Smooth muscle cell (in vitro differentiated cells): ENCODE measurements around the gene PDCD5. TPM values are rescaled to one million over a fixed set of nuclear protein-coding genes. Genes with fewer than 3 reads are reported as not detected.

Source experiments
- DNase-seq: peaks from one replicate; lab custom pipeline; 2025; ENCODE audit not compliant: unreplicated experiment; lab: John Stamatoyannopoulos, UW
- H2AFZ ChIP-seq: fragments of 200-600 bp; sonication (generic); 2 replicates; pipeline ENCODE4 v1.6.0; 2016; ENCODE audit warnings: antibody characterized with exemption, low read depth, mild to moderate bottlenecking
- H3F3A ChIP-seq: fragments of 200-600 bp; sonication (generic); 2 replicates; pipeline ENCODE4 v1.6.0; 2017; ENCODE audit warnings: antibody characterized with exemption, low read depth
- H3K27ac ChIP-seq: fragments of 200-600 bp; sonication (generic); 2 replicates; pipeline ENCODE4 v1.5.1; 2016; ENCODE audit warnings: low read depth, mild to moderate bottlenecking
- H3K27me3 ChIP-seq: fragments of 200-600 bp; sonication (generic); 2 replicates; pipeline ENCODE4 v1.6.1; 2016; ENCODE audit warnings: low read depth, mild to moderate bottlenecking
- H3K36me3 ChIP-seq: fragments of 200-600 bp; sonication (generic); 2 replicates; pipeline ENCODE4 v1.5.1; 2016; ENCODE audit warnings: low read depth
- H3K4me1 ChIP-seq: fragments of 200-600 bp; sonication (generic); 2 replicates; pipeline ENCODE4 v1.5.1; 2016; ENCODE audit warnings: low read depth
- H3K4me2 ChIP-seq: fragments of 200-600 bp; sonication (generic); 2 replicates; pipeline ENCODE4 v1.6.0; 2016; ENCODE audit warnings: mild to moderate bottlenecking
- H3K4me3 ChIP-seq: fragments of 200-600 bp; sonication (generic); 2 replicates; pipeline ENCODE4 v1.5.1; 2016; ENCODE audit warnings: mild to moderate bottlenecking
- H3K79me2 ChIP-seq: fragments of 200-600 bp; sonication (generic); 2 replicates; pipeline ENCODE4 v1.6.0; 2016; ENCODE audit warnings: low read depth, mild to moderate bottlenecking
- H3K9ac ChIP-seq: fragments of 200-600 bp; sonication (generic); 2 replicates; pipeline ENCODE4 v1.6.0; 2016; ENCODE audit warnings: low read depth
- H3K9me3 ChIP-seq: fragments of 200-600 bp; sonication (generic); replicated peaks from 2 replicates; pipeline ENCODE4 v1.5.1; 2016; ENCODE audit warnings: low read depth
- H4K20me1 ChIP-seq: fragments of 200-600 bp; sonication (generic); 2 replicates; pipeline ENCODE4 v1.6.0; 2016; ENCODE audit warnings: low read depth
- WGBS: methylation state at CpG from one replicate; pipeline ENCODE4 v1.1.7; 2016; ENCODE audit warnings: low lambda C conversion rate; 5-methylcytosine and 5-hydroxymethylcytosine counted together
- polyA plus RNA-seq: library from polyadenylated mRNA; unstranded; fragments of >200 nt; fragmentation: Nextera tagmentation; extraction: Ambion mirVana; gene quantifications from 2 replicates; pipeline ENCODE4 v1.2.1, GENCODE V29; 2016
- total RNA-seq: library from RNA; depleted of rRNA; stranded (reverse); fragments of >200 nt; gene quantifications from 2 replicates; pipeline ENCODE4 v1.2.3, GENCODE V29; 2014
- TF ChIP-seq, protein P1 (sequence below): fragments of 200-600 bp; sonication (generic); IDR thresholded peaks from 2 replicates; pipeline ENCODE4 v1.5.1; 2017; ENCODE audit warnings: borderline replicate concordance, mild to moderate bottlenecking, antibody characterized with exemption; ENCODE audit not compliant: insufficient read depth, poor library complexity, severe bottlenecking

PDCD5 gene
- total and polyA plus RNA-seq, 2 experiments from 2014 or later: 131 to 220 TPM

DNA sequence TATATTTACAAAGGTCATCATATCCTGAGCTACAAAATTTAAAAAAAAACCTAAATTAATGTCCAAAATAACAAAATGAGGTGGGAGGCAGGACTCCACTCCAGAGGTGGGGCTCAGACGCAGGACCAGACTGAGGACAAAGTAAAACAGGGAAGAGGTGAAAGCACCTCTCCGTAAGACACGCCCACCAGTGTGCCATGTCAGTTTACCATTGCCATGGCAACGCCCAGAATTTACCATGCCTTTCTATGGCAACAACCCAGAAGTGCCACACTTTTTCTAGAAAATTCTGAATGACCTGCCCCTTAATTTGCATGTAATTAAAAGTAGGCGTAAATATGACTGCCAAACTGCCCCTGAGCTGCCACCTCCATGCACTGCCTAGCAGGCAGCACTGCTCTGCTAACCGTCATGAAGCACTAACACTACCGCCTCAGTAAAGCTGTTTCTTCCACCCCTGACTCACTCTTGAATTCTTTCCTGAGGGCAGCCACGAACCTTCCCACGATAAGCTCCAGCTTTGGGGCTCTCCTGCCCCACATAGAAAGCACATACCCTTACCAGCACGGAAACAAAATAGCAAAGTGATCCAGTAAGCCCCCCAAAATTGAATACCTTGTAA lies 22.3 kb upstream of the PDCD5 start:
- Histone ChIP-seq H3K27me3 (peaks cover 6% of the 10 kb centered on the region), H3K79me2 (no peaks in the 10 kb centered on the region), H3K36me3 (no peaks in the 10 kb centered on the region), H3K9me3 (no peaks in the 10 kb centered on the region), H3K4me2 (no peak overlapping the region), H3K4me1 (no peaks in the 10 kb centered on the region), H3K27ac (no peak overlapping the region), H3F3A (no peaks in the 10 kb centered on the region), H4K20me1 (no peaks in the 10 kb centered on the region), H2AFZ (no peak overlapping the region), H3K4me3 (no peak overlapping the region), H3K9ac (no peak overlapping the region)
- WGBS: 48% methylated on average over 10 of the region's 10 CpGs
- DNase-seq: no peak
- TF ChIP-seq, protein P1, sequence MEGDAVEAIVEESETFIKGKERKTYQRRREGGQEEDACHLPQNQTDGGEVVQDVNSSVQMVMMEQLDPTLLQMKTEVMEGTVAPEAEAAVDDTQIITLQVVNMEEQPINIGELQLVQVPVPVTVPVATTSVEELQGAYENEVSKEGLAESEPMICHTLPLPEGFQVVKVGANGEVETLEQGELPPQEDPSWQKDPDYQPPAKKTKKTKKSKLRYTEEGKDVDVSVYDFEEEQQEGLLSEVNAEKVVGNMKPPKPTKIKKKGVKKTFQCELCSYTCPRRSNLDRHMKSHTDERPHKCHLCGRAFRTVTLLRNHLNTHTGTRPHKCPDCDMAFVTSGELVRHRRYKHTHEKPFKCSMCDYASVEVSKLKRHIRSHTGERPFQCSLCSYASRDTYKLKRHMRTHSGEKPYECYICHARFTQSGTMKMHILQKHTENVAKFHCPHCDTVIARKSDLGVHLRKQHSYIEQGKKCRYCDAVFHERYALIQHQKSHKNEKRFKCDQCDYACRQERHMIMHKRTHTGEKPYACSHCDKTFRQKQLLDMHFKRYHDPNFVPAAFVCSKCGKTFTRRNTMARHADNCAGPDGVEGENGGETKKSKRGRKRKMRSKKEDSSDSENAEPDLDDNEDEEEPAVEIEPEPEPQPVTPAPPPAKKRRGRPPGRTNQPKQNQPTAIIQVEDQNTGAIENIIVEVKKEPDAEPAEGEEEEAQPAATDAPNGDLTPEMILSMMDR: no peak

DNA sequence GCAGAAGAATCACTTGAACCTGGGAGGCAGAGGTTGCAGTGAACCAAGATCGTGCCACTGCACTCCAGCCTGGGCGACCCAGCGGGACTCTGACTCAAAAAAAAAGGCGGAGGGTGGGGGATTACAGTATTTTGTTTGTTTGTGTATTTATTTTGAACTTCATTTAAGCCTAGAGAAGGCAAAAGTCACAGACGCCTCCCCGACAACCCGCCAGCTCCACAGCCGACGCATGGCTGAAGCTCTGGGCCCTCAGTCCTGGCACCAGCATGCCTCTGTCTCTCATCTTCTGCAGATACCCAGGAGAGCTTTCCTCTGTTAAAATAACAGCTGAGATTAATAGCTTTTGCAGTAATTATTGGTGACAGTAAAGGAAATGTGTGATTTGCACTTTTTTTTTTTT lies 17.2 kb upstream of the PDCD5 start:
- 94% methylated on average over 9 of the region's 9 CpGs for WGBS
- no peaks in the 10 kb centered on the region for H3K9me3 ChIP-seq
- no peaks in the 10 kb centered on the region for H3K36me3 ChIP-seq
- no peak for DNase-seq
- no peak overlapping the region for H3K4me3 ChIP-seq
- H3K27ac ChIP-seq: no peak overlapping the region
- H3F3A ChIP-seq: no peaks in the 10 kb centered on the region
- no peaks in the 10 kb centered on the region for H3K4me1 ChIP-seq
- H4K20me1 ChIP-seq: no peaks in the 10 kb centered on the region
- no peak overlapping the region for H2AFZ ChIP-seq
- H3K4me2 ChIP-seq: no peak overlapping the region
- peaks cover 7% of the 10 kb centered on the region for H3K27me3 ChIP-seq
- no peaks in the 10 kb centered on the region for H3K79me2 ChIP-seq
- TF ChIP-seq, protein P1: no peak
- no peak overlapping the region for H3K9ac ChIP-seq

DNA sequence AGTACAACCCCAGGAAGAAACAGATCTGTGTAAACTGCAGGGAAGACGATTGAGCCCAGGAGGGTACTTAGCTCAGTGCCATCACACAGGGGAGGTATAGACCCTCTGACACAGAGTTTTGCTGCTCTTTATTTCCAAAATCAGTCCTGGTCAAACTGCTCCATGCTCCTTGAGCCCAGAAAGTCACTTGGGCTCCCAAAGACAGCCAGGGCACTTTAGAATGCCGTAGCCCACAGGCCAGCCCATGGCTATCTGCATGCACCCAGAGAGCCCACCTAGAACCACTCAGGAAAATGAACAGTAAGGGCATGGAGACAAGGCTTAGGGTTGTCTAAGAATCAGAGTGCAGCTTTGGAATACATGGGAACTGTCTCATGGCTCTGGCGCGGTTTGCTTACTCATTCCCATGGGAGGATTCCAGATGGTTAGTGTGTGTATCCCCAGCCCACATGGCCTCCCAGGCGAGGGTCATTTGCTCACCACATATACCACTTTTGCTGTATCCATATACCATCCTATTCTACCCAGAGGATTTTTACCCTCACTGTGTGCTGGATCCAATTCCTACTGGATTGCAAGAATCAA lies 14.7 kb upstream of the PDCD5 start:
- 61% methylated on average over 5 of the region's 5 CpGs for WGBS

More for the DNA sequence above, 14.7 kb upstream of the PDCD5 start:
- H3K4me2 ChIP-seq: no peak overlapping the region
- H3K9me3 ChIP-seq: no peaks in the 10 kb centered on the region
- TF ChIP-seq, protein P1: no peak
- H3F3A ChIP-seq: no peaks in the 10 kb centered on the region
- H3K4me1 ChIP-seq: no peaks in the 10 kb centered on the region
- no peaks in the 10 kb centered on the region for H3K36me3 ChIP-seq
- H2AFZ ChIP-seq: no peak overlapping the region
- no peak overlapping the region for H3K4me3 ChIP-seq
- H4K20me1 ChIP-seq: no peaks in the 10 kb centered on the region
- no peak overlapping the region for H3K27ac ChIP-seq
- H3K9ac ChIP-seq: no peak overlapping the region
- peaks cover 7% of the 10 kb centered on the region for H3K27me3 ChIP-seq
- no peak for DNase-seq
- H3K79me2 ChIP-seq: no peaks in the 10 kb centered on the region
